ENCODE results near the gene GAS2L1. TPM values are rescaled to one million over a fixed set of nuclear protein-coding genes. Genes with fewer than 3 reads are reported as not detected.

The GAS2L1 gene
- total and polyA plus RNA-seq, 2 donors (not counting 1 experiment from before 2014, with no cell fraction given) = 0.25 TPM; not detected in 1

DNA sequence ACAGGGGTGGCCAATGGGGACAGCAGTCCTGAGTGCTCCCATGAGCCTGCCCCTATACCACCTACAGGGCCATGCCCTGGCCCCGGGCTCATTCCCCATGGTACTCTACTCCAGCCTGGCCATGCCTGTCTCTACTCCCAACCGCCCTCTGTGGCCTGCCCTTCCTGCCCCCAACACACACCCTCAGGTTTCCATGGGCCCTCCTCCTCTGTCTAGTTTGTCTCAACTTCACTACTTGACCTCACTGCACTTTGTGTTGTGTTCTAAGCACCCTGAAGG lies 35.3 kb downstream of the GAS2L1 start:
- H3K4me1 ChIP-seq (ENCODE audit: control insufficient read depth in 2 of 2, insufficient read depth in 2 of 2, low read length in 2 of 2) = no peaks in the 10 kb centered on the region
- H3K36me3 ChIP-seq (replicated peaks in 1 of 2; ENCODE audit: control extremely low read depth in 1 of 2, control insufficient read depth in 1 of 2, extremely low read depth in 1 of 2, insufficient read depth in 2 of 2, low read length in 1 of 2) = peaks cover 0 to 88% of the 10 kb centered on the region in 2 experiments
- ChIA-PET CTCF (no interaction called here), POLR2A (no interaction called here)
- peaks cover 33% of the 10 kb centered on the region for H3K79me2 ChIP-seq (ENCODE audit: control insufficient read depth, insufficient read depth, low read length)
- WGBS (ENCODE audit: insufficient coverage) = 92% methylated on average over 2 of the region's 2 CpGs
- Mint-ChIP-seq H3K4me1 (no peaks in the 10 kb centered on the region), H3K27me3 (no peaks in the 10 kb centered on the region), H3K27ac (no peak overlapping the region), H3K9me3 (ENCODE audit: insufficient read depth) (no peaks in the 10 kb centered on the region), H3K4me3 (no peak overlapping the region)
- no peak overlapping the region for H2AFZ ChIP-seq (ENCODE audit: insufficient read depth, low read depth, low read length, poor library complexity, severe bottlenecking)
- intact Hi-C loops (cut with micrococcal nuclease) = no loop called here
- no peaks in the 10 kb centered on the region for H3K9me3 ChIP-seq (ENCODE audit: control extremely low read depth in 1 of 3, control insufficient read depth in 2 of 3, insufficient read depth in 1 of 3, low read length in 2 of 3)
- H4K20me1 ChIP-seq (ENCODE audit: control insufficient read depth, insufficient read depth, low read length, poor library complexity, severe bottlenecking) = peaks cover 80% of the 10 kb centered on the region
- no peak overlapping the region for H3K9ac ChIP-seq (ENCODE audit: low read length)
- no peak overlapping the region for H3K4me2 ChIP-seq (replicated peaks; ENCODE audit: low read depth, low read length, poor library complexity, severe bottlenecking)
- TF ChIP-seq, protein P1, sequence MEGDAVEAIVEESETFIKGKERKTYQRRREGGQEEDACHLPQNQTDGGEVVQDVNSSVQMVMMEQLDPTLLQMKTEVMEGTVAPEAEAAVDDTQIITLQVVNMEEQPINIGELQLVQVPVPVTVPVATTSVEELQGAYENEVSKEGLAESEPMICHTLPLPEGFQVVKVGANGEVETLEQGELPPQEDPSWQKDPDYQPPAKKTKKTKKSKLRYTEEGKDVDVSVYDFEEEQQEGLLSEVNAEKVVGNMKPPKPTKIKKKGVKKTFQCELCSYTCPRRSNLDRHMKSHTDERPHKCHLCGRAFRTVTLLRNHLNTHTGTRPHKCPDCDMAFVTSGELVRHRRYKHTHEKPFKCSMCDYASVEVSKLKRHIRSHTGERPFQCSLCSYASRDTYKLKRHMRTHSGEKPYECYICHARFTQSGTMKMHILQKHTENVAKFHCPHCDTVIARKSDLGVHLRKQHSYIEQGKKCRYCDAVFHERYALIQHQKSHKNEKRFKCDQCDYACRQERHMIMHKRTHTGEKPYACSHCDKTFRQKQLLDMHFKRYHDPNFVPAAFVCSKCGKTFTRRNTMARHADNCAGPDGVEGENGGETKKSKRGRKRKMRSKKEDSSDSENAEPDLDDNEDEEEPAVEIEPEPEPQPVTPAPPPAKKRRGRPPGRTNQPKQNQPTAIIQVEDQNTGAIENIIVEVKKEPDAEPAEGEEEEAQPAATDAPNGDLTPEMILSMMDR (IDR thresholded peaks at IDR 0.05) = no peak
- no peak for TF ChIP-seq EZH2 (IDR thresholded peaks at IDR 0.05; ENCODE audit: borderline replicate concordance, insufficient read depth, low read depth, low read length, poor library complexity, severe bottlenecking)
- no peak overlapping the region for H3K27ac ChIP-seq (ENCODE audit: low read length in 2 of 2)
- DNase-seq (no peak), ATAC-seq (ENCODE audit: low read depth) (no peak)
- H3K27me3 ChIP-seq (replicated peaks in 1 of 4; ENCODE audit: control extremely low read depth in 1 of 4, control insufficient read depth in 3 of 4, insufficient read depth in 4 of 4, low read length in 3 of 4) = no peaks in the 10 kb centered on the region
- H3K4me3 ChIP-seq (ENCODE audit: control extremely low read depth in 1 of 5, extremely low read depth in 1 of 5, insufficient read depth in 1 of 5, low read depth in 2 of 5, low read length in 4 of 5) = no peak overlapping the region

GRCh38 chr22:29342177-29342576 lies 35.7 kb downstream of the GAS2L1 start:
- intact Hi-C loops (cut with micrococcal nuclease) = no loop called here
- ChIA-PET CTCF (no interaction called here), POLR2A (no interaction called here)
- Mint-ChIP-seq H3K9me3 (ENCODE audit: insufficient read depth) (no peaks in the 10 kb centered on the region), H3K4me1 (no peaks in the 10 kb centered on the region), H3K27me3 (no peaks in the 10 kb centered on the region), H3K27ac (no peak overlapping the region), H3K4me3 (no peak overlapping the region)
- Histone ChIP-seq H3K4me2 (replicated peaks; ENCODE audit: low read depth, low read length, poor library complexity, severe bottlenecking) (no peak overlapping the region), H3K27ac (ENCODE audit: low read length in 2 of 2) (no peak overlapping the region), H3K9ac (ENCODE audit: low read length) (no peak overlapping the region), H3K9me3 (ENCODE audit: control extremely low read depth in 1 of 3, control insufficient read depth in 2 of 3, insufficient read depth in 1 of 3, low read length in 2 of 3) (no peaks in the 10 kb centered on the region), H3K79me2 (ENCODE audit: control insufficient read depth, insufficient read depth, low read length) (peaks cover 31% of the 10 kb centered on the region), H4K20me1 (ENCODE audit: control insufficient read depth, insufficient read depth, low read length, poor library complexity, severe bottlenecking) (peaks cover 80% of the 10 kb centered on the region), H3K4me3 (ENCODE audit: control extremely low read depth in 1 of 5, extremely low read depth in 1 of 5, insufficient read depth in 1 of 5, low read depth in 2 of 5, low read length in 4 of 5) (no peak overlapping the region), H3K4me1 (ENCODE audit: control insufficient read depth in 2 of 2, insufficient read depth in 2 of 2, low read length in 2 of 2) (no peaks in the 10 kb centered on the region), H2AFZ (ENCODE audit: insufficient read depth, low read depth, low read length, poor library complexity, severe bottlenecking) (no peak overlapping the region), H3K36me3 (replicated peaks in 1 of 2; ENCODE audit: control extremely low read depth in 1 of 2, control insufficient read depth in 1 of 2, extremely low read depth in 1 of 2, insufficient read depth in 2 of 2, low read length in 1 of 2) (peaks cover 0 to 88% of the 10 kb centered on the region in 2 experiments), H3K27me3 (replicated peaks in 1 of 4; ENCODE audit: control extremely low read depth in 1 of 4, control insufficient read depth in 3 of 4, insufficient read depth in 4 of 4, low read length in 3 of 4) (no peaks in the 10 kb centered on the region)
- no peak for ATAC-seq (ENCODE audit: low read depth)
- DNase-seq = no peak
- WGBS (ENCODE audit: insufficient coverage) = 88% methylated on average over 6 of the region's 6 CpGs
- TF ChIP-seq, protein P1 (IDR thresholded peaks at IDR 0.05) = no peak
- no peak for TF ChIP-seq EZH2 (IDR thresholded peaks at IDR 0.05; ENCODE audit: borderline replicate concordance, insufficient read depth, low read depth, low read length, poor library complexity, severe bottlenecking)

Data from B cell (primary cell).